ENCODE results near the gene NUB1.

DNA sequence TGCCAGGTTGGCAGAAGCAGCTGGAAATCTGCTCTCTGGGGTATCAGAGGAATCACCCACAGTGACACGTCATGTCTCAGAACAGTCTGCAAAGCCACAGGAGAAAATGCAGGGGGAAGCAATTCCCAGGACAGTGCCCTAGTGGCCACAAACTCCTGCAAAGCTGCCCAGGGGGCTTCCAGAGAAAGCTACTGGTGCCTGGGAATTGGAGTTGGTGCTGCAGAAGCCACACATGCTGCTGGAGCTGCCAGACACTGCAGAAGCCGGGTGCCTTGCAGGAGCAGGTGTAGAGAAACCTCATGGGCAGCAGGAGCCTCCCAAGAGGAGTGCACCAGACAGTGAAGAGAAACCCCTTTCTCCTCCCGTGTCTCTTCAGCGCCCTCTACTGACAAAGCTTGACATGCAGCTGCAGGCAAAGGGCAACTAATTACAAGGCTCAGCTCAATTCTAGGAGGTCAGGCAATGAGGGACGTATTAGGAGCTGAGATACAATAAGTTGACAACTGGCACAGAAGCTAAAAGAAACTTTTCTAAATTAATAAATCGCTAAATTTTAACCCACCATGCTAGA, 30.2 kb upstream of the NUB1 start:
- TF ChIP-seq CTCF (IDR thresholded peaks at IDR 0.05) (no peak), EP300 (IDR thresholded peaks at IDR 0.05) (no peak), POLR2AphosphoS5 (IDR thresholded peaks at IDR 0.05) (no peak)
